Hippocampal formation (tissue), 2 donors: ENCODE data around the gene CPEB3.
"Not testable (repeated sequence)": the region's sequence is repeated elsewhere in the genome, so short reads cannot be mapped to it uniquely, and the experiment has no call there.

Source experiments
- DNase-seq, 2 donors: peaks; one replicate each; lab custom pipeline; 2025; lab: John Stamatoyannopoulos, UW

Gene CPEB3

GRCh38 chr10:92142512-92142911, 148.4 kb downstream of the CPEB3 start:
- DNase-seq = no peak

- DNase-seq = not testable (repeated sequence)
Observed at GRCh38 chr10:92141147-92141546, 149.7 kb downstream of the CPEB3 start.

- DNase-seq = not testable (repeated sequence)
Observed at GRCh38 chr10:92134049-92134448, 156.8 kb downstream of the CPEB3 start.

GRCh38 chr10:92131275-92131820, 159.5 kb downstream of the CPEB3 start:
- no peak for DNase-seq

GRCh38 chr10:92130622-92131274, 160.1 kb downstream of the CPEB3 start:
- DNase-seq = no peak

GRCh38 chr10:92126100-92126650, 164.7 kb downstream of the CPEB3 start:
- DNase-seq = no peak

GRCh38 chr10:92125144-92125543, 165.7 kb downstream of the CPEB3 start:
- DNase-seq = no peak

DNA sequence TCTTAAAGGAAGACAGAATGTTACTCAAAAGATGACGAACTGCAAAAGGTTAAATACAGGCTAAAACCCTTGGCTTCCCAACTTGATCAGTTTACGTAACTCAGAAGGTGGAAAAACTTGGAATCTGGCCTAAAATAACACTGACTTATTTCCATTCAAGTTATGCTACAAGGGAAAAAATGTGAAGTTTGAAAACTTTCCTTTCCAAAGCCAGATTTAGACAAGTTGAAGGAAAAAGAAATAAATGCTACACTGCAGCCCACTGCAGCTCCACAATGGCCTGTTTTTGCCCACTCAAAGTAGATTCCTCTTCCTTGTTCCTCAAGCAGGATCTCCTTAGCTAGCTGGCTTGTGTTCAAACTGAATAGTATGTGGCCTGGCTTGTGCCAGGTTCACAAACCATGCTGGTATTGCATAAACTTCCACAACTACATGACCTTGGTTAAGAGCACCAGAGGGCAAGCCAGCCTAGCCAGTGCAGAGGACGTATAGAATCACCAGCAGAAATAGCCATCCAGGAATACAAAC, 166.2 kb downstream of the CPEB3 start:
- DNase-seq = no peak

- DNase-seq = no peak
Observed at GRCh38 chr10:92124020-92124419, 166.9 kb downstream of the CPEB3 start.

GRCh38 chr10:92122941-92123450, 167.9 kb downstream of the CPEB3 start:
- no peak for DNase-seq

GRCh38 chr10:92121686-92122492, 169.0 kb downstream of the CPEB3 start:
- no peak for DNase-seq

GRCh38 chr10:92119340-92119739, 171.5 kb downstream of the CPEB3 start:
- DNase-seq = no peak

DNA sequence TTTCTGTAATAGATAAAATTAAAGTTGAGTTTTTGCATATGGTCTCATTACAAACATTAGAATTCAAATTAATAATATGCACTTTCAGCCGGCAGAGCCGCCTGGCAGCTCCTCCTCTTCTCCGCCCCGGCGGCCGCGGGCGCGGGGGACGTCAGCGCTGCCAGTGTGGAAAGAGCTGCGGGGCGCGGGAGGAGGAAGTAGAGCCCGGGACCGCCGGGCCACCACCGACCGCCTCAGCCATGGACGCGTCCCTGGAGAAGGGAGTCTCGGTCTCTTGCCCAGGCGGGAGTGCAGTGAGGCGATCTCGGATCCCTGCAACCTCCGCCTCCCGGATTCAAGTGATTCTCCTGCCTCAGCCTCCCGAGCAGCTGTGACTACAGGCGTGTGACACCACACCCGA, 176.0 kb downstream of the CPEB3 start:
- not testable (repeated sequence) for DNase-seq

DNA sequence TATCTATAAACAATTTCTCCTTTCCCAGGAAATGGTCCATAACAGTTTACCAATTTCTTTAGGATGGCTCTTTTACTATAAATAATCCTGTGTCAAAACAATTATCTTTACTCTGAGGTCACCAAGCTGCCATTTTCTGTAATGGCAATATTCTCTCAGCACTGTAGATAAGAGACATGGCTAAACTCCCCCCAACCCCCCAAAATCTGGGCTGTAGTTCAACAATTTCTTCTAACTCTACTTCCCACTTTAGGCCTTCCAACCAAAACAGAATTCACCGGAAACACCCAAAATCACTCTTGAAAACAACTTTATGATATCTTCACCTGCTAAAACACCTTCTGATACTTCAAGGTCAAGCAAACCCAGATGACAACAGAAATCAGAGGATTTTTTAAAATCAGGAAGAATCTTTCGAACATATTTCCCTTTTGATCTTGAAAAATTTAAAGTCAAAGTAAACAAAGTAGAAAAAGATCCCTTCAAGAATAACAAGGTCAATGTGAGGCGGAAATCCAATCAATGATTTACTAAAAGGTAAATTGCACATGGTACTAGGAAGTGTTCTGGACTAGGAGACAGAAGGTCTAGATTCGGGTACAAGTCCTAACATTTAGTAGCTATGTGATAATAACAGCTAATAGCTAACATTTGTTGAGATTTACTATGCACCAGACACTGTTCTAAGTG, 176.8 kb downstream of the CPEB3 start:
- DNase-seq = no peak

GRCh38 chr10:92112462-92112861, 178.4 kb downstream of the CPEB3 start:
- DNase-seq = no peak

GRCh38 chr10:92111336-92111939, 179.4 kb downstream of the CPEB3 start:
- DNase-seq = no peak

GRCh38 chr10:92110039-92110794, 180.7 kb downstream of the CPEB3 start:
- no peak for DNase-seq

DNA sequence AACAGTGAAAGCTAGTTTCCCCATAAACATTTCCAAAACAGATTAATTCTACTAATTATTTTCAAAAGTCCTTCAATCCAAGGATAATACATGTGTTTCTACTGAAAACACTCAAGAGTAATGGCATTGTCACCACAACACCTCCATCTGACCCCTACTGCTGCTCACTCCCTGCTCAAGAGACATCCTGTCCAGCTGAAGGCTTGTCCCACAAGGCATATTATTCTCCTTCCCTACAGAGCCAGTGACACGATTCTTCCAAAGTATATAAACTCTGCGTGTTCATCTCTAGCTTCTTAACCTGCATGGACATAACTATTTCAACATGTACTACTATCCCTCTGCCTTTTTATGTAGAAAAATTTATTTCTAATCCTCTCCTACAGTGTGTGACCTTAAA, 182.1 kb downstream of the CPEB3 start:
- no peak for DNase-seq

GRCh38 chr10:92108120-92108519, 182.8 kb downstream of the CPEB3 start:
- DNase-seq = no peak

- DNase-seq = no peak
Observed at GRCh38 chr10:92103376-92104090, 187.3 kb downstream of the CPEB3 start.
